ENCODE results near the gene OCA2. TPM values are rescaled to one million over a fixed set of nuclear protein-coding genes. Genes with fewer than 3 reads are reported as not detected.

OCA2 gene
- total RNA-seq, 1 donor from 2014 or later: 2.8 TPM

GRCh38 chr15:28027714-28028076 is 71.4 kb downstream of the OCA2 start:
- H3K27ac Mint-ChIP-seq: no peak overlapping the region

DNA sequence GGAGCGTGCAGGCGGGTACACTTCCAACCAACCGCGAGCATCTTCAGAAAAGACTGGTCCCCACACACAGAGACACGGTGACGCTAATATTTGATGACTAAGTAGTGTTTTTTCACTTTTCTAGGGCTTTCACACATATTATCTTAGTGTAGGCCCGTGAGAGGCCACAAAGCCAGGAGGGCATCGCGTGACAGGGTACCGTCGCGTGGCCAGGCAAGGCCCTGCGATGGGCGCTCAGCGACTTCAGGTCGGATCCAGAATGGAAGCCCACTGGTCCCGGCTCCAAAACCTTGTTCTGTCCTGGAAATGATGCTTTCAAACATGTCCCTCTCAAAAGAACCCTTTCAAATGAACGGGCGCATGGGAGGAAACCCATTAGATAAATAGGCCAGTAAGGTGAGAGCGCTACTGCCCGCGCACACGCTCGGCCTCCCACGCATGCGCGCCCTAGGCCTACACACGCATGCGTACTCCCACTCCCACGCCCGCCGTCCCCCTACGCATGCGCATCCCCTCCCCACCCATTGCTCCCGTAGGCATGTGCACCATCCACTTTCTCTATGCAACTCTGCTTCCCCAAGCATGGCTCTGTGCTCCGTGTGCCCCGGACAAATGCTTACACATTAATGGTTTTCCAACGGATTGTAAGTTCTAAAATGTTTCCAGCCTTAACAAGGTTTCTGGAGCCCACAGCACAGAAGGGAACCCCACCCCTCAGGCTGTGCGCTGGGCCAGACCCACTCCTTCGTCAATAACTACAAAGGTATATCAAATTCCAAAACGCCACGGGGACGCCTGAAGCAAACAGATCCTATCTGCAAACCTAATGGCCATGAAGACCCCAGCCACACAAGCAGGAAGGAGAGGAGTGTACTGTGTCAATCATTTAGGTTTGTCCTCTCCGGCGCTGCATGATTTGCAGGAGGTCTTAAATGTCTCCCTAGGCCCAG is 72.1 kb downstream of the OCA2 start:
- TF ChIP-seq CTCF (conservative IDR thresholded peaks at IDR 0.05): no peak
- no peaks in the 10 kb centered on the region for H3K9me3 Mint-ChIP-seq
- no peak overlapping the region for H3K4me3 Mint-ChIP-seq
- no peak for DNase-seq (ENCODE audit: extremely low spot score, unreplicated experiment)
- H3K4me1 Mint-ChIP-seq (ENCODE audit: unreplicated experiment): peaks cover under 1% of the 10 kb centered on the region
- H3K36me3 Mint-ChIP-seq: no peaks in the 10 kb centered on the region
- H3K27ac Mint-ChIP-seq: no peak overlapping the region
- no peaks in the 10 kb centered on the region for H3K27me3 Mint-ChIP-seq

More at GRCh38 chr15:28027714-28028076, 71.4 kb downstream of the OCA2 start:
- Mint-ChIP-seq H3K4me1 (ENCODE audit: unreplicated experiment) (no peaks in the 10 kb centered on the region), H3K9me3 (no peaks in the 10 kb centered on the region), H3K36me3 (no peaks in the 10 kb centered on the region), H3K27me3 (no peaks in the 10 kb centered on the region), H3K4me3 (no peak overlapping the region)
- no peak for TF ChIP-seq CTCF (conservative IDR thresholded peaks at IDR 0.05)
- no peak for DNase-seq (ENCODE audit: extremely low spot score, unreplicated experiment)

- H3K27me3 Mint-ChIP-seq: no peaks in the 10 kb centered on the region
- peaks cover 4% of the 10 kb centered on the region for H3K4me1 Mint-ChIP-seq (ENCODE audit: unreplicated experiment)
- no peaks in the 10 kb centered on the region for H3K9me3 Mint-ChIP-seq
- no peaks in the 10 kb centered on the region for H3K36me3 Mint-ChIP-seq
- no peak overlapping the region for H3K4me3 Mint-ChIP-seq
- DNase-seq (ENCODE audit: extremely low spot score, unreplicated experiment): no peak
- no peak for TF ChIP-seq CTCF (conservative IDR thresholded peaks at IDR 0.05)
- no peak overlapping the region for H3K27ac Mint-ChIP-seq
Observed at GRCh38 chr15:28026221-28026620, 72.9 kb downstream of the OCA2 start.

GRCh38 chr15:28025413-28025812 is 73.7 kb downstream of the OCA2 start:
- H3K4me3 Mint-ChIP-seq: no peak overlapping the region
- no peak for TF ChIP-seq CTCF (conservative IDR thresholded peaks at IDR 0.05)
- no peaks in the 10 kb centered on the region for H3K36me3 Mint-ChIP-seq
- no peaks in the 10 kb centered on the region for H3K9me3 Mint-ChIP-seq
- no peaks in the 10 kb centered on the region for H3K27me3 Mint-ChIP-seq
- H3K27ac Mint-ChIP-seq: no peak overlapping the region
- peaks cover 4% of the 10 kb centered on the region for H3K4me1 Mint-ChIP-seq (ENCODE audit: unreplicated experiment)
- no peak for DNase-seq (ENCODE audit: extremely low spot score, unreplicated experiment)

GRCh38 chr15:28024889-28025250 is 74.2 kb downstream of the OCA2 start:
- no peak for TF ChIP-seq CTCF (conservative IDR thresholded peaks at IDR 0.05)
- Mint-ChIP-seq H3K27ac (no peak overlapping the region), H3K36me3 (no peaks in the 10 kb centered on the region), H3K4me3 (no peak overlapping the region), H3K9me3 (no peaks in the 10 kb centered on the region), H3K27me3 (no peaks in the 10 kb centered on the region), H3K4me1 (ENCODE audit: unreplicated experiment) (peaks cover 4% of the 10 kb centered on the region)
- DNase-seq (ENCODE audit: extremely low spot score, unreplicated experiment): no peak

All from type B pancreatic cell (in vitro differentiated cells).